Glutamatergic neuron (in vitro differentiated cells): ENCODE results near the gene HMOX2. TPM values are rescaled to one million over a fixed set of nuclear protein-coding genes. Genes with fewer than 3 reads are reported as not detected.

Experiments
- DNase-seq: peaks from one replicate; pipeline ENCODE4 v3.0.0; 2022
- H3K27ac Mint-ChIP-seq: one replicate; pipeline ENCODE4 v1.8.0; 2020; ENCODE audit warnings: mild to moderate bottlenecking, mixed read lengths, inconsistent platforms; ENCODE audit not compliant: unreplicated experiment
- H3K27me3 Mint-ChIP-seq: one replicate; pipeline ENCODE4 v1.8.0; 2020; ENCODE audit warnings: mild to moderate bottlenecking, moderate library complexity, mixed read lengths, inconsistent platforms; ENCODE audit not compliant: unreplicated experiment
- H3K36me3 Mint-ChIP-seq: one replicate; pipeline ENCODE4 v1.8.0; 2020; ENCODE audit warnings: mild to moderate bottlenecking, mixed read lengths, inconsistent platforms; ENCODE audit not compliant: unreplicated experiment
- H3K4me1 Mint-ChIP-seq: one replicate; pipeline ENCODE4 v1.8.0; 2020; ENCODE audit warnings: mild to moderate bottlenecking, low read depth, mixed read lengths, inconsistent platforms; ENCODE audit not compliant: unreplicated experiment
- H3K4me3 Mint-ChIP-seq: one replicate; pipeline ENCODE4 v1.8.0; 2020; ENCODE audit warnings: mild to moderate bottlenecking, mixed read lengths, inconsistent platforms; ENCODE audit not compliant: unreplicated experiment
- H3K9me3 Mint-ChIP-seq: one replicate; pipeline ENCODE4 v1.8.0; 2020; ENCODE audit warnings: mild to moderate bottlenecking, moderate library complexity, mixed read lengths, inconsistent platforms; ENCODE audit not compliant: unreplicated experiment
- total RNA-seq: library from RNA; stranded (reverse); fragmentation: NEBNext Ultra II Directional; extraction: Animal tissue kit (Norgen Biotek cat#: 25700); gene quantifications from one replicate; pipeline ENCODE4 v1.2.1, GENCODE V29; 2021; ENCODE audit not compliant: unreplicated experiment
- TF ChIP-seq, protein P1 (sequence below): fragments of 200-600 bp; sonication (generic); IDR thresholded peaks from one replicate; pipeline ENCODE4 v1.5.0; 2021; ENCODE audit not compliant: partially characterized antibody, unreplicated experiment

HMOX2 gene
- total RNA-seq, 1 donor from 2014 or later: 76.0 TPM

DNA sequence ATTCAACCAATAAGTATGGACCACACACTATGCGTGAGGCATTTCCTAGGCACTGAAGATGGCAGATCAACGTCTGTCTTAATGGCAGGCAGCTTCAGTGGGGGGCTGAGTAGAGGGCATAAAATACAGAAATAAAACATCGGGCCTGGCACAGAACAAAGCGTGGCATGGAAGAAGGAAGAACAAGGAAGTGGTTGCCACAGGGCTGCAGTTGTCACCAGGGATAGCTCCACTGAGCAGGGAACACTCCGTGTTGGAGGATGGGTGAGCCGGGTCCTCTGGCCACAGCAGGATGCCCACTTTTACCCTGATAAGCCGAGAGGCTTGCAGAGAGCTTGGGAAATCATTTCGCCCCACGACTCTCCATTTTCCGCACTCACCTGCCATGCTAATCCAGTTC, 56.0 kb downstream of the HMOX2 start:
- H3K36me3 Mint-ChIP-seq: peaks cover 9% of the 10 kb centered on the region
- DNase-seq: no peak
- peaks cover 8% of the 10 kb centered on the region for H3K9me3 Mint-ChIP-seq
- peaks cover 15% of the 10 kb centered on the region for H3K4me1 Mint-ChIP-seq
- TF ChIP-seq, protein P1, sequence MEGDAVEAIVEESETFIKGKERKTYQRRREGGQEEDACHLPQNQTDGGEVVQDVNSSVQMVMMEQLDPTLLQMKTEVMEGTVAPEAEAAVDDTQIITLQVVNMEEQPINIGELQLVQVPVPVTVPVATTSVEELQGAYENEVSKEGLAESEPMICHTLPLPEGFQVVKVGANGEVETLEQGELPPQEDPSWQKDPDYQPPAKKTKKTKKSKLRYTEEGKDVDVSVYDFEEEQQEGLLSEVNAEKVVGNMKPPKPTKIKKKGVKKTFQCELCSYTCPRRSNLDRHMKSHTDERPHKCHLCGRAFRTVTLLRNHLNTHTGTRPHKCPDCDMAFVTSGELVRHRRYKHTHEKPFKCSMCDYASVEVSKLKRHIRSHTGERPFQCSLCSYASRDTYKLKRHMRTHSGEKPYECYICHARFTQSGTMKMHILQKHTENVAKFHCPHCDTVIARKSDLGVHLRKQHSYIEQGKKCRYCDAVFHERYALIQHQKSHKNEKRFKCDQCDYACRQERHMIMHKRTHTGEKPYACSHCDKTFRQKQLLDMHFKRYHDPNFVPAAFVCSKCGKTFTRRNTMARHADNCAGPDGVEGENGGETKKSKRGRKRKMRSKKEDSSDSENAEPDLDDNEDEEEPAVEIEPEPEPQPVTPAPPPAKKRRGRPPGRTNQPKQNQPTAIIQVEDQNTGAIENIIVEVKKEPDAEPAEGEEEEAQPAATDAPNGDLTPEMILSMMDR: no peak
- H3K27me3 Mint-ChIP-seq: peaks cover 8% of the 10 kb centered on the region
- H3K27ac Mint-ChIP-seq: no peak overlapping the region
- no peak overlapping the region for H3K4me3 Mint-ChIP-seq

DNA sequence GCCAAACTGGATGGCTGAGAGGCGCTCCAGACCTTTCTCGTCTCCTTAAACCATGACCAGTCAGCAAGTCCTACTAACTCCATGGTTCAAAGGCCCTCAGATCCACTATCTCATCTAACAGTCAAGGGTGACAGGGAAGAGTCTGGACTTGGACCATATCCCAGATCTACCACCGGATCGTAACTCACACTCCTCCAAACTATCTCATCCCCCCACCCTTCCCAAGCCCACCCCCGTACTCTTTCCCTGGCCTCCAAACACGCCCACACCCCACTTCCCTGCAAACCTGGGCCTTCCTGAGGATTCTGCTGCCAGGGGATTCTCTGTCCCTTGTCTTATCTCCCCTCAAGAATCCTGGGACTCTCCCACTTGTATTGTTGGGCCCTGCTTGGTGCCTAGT, 57.3 kb downstream of the HMOX2 start:
- Mint-ChIP-seq H3K4me3 (no peak overlapping the region), H3K36me3 (peaks cover 9% of the 10 kb centered on the region), H3K27me3 (peaks cover 9% of the 10 kb centered on the region), H3K4me1 (peaks cover 16% of the 10 kb centered on the region), H3K27ac (no peak overlapping the region), H3K9me3 (peaks cover 8% of the 10 kb centered on the region)
- TF ChIP-seq, protein P1: no peak
- no peak for DNase-seq

DNA sequence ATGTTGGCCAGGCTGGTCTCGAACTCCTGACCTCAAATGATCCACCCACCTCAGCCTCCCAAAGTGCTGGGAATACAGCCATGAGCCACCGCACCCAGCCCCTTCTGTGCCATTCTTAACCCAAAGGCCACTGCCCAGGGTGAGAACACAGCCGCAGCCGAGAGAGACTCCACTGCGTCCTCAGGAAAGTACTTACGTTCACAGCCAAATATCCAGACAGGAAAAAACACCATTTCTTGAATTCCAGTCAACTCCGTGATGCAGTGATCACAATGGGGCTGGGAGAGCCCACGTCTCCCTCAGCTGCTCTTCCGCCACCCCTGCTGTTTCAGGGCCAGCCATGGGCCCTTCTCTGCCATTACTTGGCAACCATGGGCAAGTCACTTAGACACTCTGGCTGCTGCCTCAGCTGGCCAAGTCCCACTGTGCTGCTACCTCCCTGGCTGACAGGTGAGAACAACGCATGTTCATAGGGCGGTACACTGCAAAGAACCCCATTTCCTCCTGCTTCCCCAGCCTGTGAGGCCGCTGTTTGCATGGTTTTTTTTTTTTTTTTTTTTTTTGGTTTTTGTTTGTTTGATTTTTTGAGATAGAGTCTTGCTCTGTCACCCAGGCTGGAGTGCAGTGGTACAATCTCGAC, 58.1 kb downstream of the HMOX2 start:
- Mint-ChIP-seq H3K27ac (no peak overlapping the region), H3K36me3 (peaks cover 9% of the 10 kb centered on the region), H3K4me1 (peaks cover 14% of the 10 kb centered on the region), H3K9me3 (peaks cover 13% of the 10 kb centered on the region), H3K4me3 (no peak overlapping the region), H3K27me3 (peaks cover 9% of the 10 kb centered on the region)
- no peak for DNase-seq
- TF ChIP-seq, protein P1: no peak

DNA sequence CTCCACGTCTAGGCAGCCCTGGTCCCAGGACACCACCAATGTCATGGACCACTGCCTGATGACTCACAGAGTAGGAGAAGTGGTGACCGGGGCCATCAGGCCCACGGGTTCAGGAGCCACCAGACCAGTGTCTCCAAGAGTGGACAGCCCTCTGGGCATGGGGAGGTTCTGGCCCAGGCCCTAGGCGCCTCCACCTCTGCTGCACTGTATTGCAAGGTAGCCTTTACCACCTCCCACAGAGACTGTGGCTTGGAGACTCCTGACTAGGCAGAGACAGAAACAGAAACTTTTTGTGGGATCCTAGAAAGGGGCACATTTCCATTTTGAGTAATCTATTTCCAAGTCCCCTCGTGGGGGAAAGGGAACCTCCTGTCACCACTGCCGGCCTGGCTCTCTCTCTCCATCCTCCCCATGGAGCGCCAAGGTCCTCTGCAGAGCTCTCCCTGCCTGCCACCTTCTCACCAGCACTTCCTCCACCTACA, 59.5 kb downstream of the HMOX2 start:
- no peak for DNase-seq
- peaks cover 13% of the 10 kb centered on the region for H3K4me1 Mint-ChIP-seq
- H3K36me3 Mint-ChIP-seq: peaks cover 14% of the 10 kb centered on the region
- peak overlapping the region; percentile 12 for H3K4me3 Mint-ChIP-seq
- H3K27me3 Mint-ChIP-seq: peaks cover 9% of the 10 kb centered on the region
- H3K27ac Mint-ChIP-seq: no peak overlapping the region
- H3K9me3 Mint-ChIP-seq: peaks cover 13% of the 10 kb centered on the region
- TF ChIP-seq, protein P1: no peak

DNA sequence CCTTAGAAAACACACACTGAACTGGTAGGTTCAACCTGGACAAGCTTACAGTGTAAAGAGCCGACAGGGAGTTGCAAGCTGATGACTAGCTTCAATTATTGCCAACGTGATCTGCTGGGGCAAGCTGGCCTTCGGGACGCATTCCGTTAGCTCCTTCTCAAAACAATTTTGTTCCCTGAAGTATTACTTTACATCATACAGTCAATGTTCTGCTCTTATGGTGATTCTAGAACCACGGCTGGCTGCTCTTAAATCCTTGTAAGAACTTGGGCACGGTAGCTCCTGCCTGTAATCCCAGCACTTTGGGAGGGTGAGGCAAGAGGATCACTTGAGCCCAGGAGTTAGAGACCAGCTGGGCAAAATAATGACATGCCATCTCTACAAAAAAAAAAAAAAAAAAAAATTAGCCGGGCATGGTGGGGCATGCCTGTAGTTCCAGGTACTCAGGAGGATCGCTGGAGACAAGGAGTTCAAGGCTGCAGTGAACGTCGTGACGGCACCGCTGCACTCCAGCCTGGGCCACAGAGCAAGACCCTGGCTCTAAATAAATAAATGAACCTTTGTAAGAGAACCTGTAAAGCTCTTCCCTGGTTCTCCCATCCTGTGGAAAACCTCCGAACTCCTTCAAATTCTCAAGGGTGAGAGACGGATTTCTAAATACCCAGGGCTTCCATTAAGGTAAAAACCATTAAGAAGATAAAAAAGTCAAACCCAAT, 60.4 kb downstream of the HMOX2 start:
- DNase-seq: no peak
- Mint-ChIP-seq H3K27me3 (peaks cover 8% of the 10 kb centered on the region), H3K4me1 (peaks cover 13% of the 10 kb centered on the region), H3K9me3 (peaks cover 17% of the 10 kb centered on the region), H3K36me3 (peaks cover 18% of the 10 kb centered on the region), H3K4me3 (peak overlapping the region; percentile 86), H3K27ac (no peak overlapping the region)
- TF ChIP-seq, protein P1: no peak
